Stimulated activated effector memory CD8-positive, alpha-beta T cell treated with anti-CD3 and anti-CD28 coated beads, Interleukin-12 subunit alpha, Interleukin-12 subunit beta, amount 100 ng/mL, for 72 hours (primary cell): ENCODE measurements around the gene ZNF862.
A peak's percentile ranks its signal among the peaks of the same experiment; 100 is the strongest.
"Not testable (repeated sequence)": the region's sequence is repeated elsewhere in the genome, so short reads cannot be mapped to it uniquely, and the experiment has no call there.

Source experiments
- ATAC-seq: fragments of 150-1000 bp; cut with Tn5 transposase; 2 replicates; pipeline ENCODE4 v1.10.0; 2021
- DNase-seq, 2 donors: peaks; one replicate each; pipeline ENCODE4 v3.0.0; 2021 to 2022; ENCODE audit warnings: low spot score in 2 of 2
- H3K27ac Mint-ChIP-seq: one replicate; pipeline ENCODE4 v1.8.0; 2022; ENCODE audit warnings: mild to moderate bottlenecking, mixed read lengths
- H3K36me3 Mint-ChIP-seq: one replicate; pipeline ENCODE4 v1.8.0; 2022; ENCODE audit warnings: mild to moderate bottlenecking, mixed read lengths
- H3K4me1 Mint-ChIP-seq: one replicate; pipeline ENCODE4 v1.8.0; 2022; ENCODE audit warnings: mixed read lengths
- H3K4me3 Mint-ChIP-seq: one replicate; pipeline ENCODE4 v1.8.0; 2022; ENCODE audit warnings: mild to moderate bottlenecking, mixed read lengths
- H3K9me3 Mint-ChIP-seq: one replicate; pipeline ENCODE4 v1.8.0; 2022; ENCODE audit warnings: mixed read lengths

ZNF862 gene

DNA sequence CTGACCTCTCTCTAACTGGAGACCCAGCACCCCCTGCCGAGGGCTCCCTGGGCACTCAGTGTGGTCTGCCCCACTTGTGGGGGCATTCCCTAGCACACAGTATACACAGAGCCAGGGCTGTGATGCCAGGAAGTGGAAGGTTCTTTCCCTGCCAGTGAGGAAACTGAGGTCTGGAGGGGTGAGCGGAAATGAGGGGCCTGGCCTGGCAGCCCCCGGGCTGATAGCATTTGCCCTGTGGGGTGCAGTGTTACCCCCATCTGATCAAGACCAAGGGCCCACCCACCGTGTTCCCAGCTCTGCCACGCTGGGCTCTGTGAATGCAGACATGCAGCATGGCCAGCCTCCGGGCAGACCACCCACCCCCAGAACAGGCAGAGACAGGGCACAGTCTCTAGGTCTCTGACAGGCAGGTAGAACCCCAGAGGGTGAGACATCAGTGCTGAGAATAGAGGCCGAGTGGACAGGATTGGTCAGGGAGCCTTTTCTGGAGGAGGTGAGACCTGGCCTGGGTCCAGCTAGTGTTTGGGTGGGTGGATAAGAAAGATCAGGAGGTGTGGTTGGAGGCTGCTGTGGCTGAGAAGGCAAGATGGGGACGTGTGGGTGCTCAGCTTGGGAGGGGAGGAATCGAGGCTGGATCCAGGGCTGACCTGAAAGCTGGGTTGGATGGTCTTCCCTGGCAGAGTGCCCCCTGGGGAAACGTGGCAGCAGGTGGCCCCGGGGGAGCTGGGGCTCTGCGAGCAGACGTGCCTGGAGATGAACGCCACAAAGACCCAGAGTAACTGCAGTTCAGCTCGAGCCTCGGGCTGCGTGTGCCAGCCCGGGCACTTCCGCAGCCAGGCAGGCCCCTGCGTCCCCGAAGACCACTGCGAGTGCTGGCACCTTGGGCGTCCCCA, 10.8 kb upstream of the ZNF862 start:
- H3K36me3 Mint-ChIP-seq = no peaks in the 10 kb centered on the region
- H3K4me1 Mint-ChIP-seq = peaks cover 10% of the 10 kb centered on the region
- no peaks in the 10 kb centered on the region for H3K9me3 Mint-ChIP-seq
- no peak for DNase-seq
- ATAC-seq = peak; percentile 19
- H3K4me3 Mint-ChIP-seq = no peak overlapping the region
- no peak overlapping the region for H3K27ac Mint-ChIP-seq

DNA sequence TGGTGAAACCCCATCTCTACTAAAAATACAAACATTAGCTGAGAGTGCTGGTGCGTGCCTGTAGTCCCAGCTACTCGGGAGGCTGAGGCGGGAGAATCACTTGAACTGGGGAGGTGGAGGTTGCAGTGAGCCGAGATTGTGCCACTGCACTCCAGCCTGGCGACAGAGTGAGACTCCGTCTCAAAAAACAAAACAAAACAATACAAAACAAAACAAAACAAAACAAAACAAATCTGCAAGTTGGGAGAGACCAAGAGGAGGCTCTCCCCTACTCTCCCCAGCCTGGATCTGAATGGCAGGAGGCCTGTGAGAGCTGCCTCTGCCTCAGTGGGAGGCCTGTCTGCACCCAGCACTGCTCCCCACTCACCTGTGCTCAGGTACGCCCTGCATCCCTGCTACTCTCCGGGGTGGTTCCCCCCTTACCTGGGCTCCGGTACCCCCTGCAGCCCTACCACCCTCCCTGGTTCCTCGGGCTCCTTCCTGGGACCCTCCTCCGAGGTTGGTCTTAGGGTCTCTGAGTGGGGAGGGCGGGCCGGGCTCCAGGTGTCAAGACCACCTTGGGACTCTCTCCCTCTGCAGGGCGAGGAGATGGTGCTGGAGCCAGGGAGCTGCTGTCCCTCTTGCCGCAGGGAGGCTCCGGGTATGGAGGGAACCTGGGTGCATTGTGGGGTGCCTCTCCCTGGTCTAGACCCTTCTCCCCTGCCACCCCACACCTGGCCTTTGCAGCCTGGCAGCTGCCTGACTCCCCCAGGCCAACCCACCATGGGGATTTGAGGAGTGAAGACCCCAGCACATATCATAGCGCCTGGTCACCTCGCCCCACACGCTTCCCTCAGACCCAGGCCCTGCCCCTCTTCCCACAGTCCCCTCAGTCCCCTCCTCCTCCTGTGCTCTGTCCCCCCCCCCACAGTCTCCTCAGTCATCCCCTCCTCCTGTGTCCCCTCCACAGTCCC, 9.5 kb upstream of the ZNF862 start:
- no peaks in the 10 kb centered on the region for H3K36me3 Mint-ChIP-seq
- H3K27ac Mint-ChIP-seq = no peak overlapping the region
- no peaks in the 10 kb centered on the region for H3K9me3 Mint-ChIP-seq
- H3K4me3 Mint-ChIP-seq = no peak overlapping the region
- H3K4me1 Mint-ChIP-seq = peaks cover 10% of the 10 kb centered on the region
- ATAC-seq (no peak), DNase-seq (no peak)

DNA sequence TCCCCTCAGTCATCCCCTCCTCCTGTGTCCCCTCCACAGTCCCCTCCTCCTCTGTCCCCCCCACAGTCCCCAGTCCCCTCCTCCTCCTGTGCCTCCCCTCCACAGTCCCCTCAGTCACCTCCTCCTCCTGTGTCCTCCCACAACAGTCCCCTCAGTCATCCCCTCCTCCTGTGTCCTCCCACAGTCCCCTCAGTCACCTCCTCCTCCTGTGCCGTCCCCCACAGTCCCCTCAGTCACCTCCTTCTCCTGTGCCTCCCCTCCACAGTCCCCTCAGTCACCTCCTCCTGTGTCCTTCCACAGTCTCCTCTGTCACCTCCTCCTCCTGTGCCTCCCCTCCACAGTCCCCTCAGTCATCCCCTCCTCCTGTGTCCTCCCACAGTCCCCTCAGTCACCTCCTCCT, 7.6 kb upstream of the ZNF862 start:
- H3K9me3 Mint-ChIP-seq, H3K4me3 Mint-ChIP-seq, H3K36me3 Mint-ChIP-seq, H3K27ac Mint-ChIP-seq, DNase-seq, ATAC-seq: not testable (repeated sequence)
- peaks cover 10% of the 10 kb centered on the region for H3K4me1 Mint-ChIP-seq

DNA sequence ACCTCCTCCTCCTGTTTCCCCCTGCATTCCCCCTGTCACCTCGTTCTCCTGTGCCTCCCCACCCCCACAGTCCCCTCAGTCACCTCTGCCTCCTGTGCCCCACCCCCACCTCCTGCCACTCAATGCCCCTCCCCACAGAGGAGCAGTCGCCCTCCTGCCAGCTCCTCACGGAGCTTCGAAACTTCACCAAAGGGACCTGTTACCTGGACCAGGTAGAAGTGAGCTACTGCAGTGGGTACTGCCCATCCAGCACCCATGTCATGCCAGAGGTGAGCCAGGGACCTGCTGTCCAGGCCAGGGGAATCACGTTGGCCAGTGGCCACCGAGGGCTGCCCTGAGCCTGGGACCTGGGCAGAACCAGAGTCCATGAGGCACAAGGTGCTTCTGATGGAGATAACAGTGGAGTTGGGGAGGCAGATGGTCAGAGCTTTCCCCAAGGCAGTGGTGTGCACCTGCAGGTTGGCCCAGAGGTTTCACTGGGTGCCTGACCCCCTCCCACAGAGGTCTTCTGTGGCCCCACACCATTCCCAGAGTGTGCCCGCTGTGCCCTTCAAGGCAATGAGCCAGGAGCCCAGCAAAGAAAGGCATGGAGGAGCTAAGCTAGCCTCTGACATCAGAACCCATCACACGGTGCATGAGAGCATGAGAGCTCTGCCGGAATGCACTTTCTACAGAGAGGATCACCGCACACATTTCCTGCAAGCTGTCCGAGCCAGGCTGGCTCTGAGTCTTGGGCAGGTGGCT, 7.0 kb upstream of the ZNF862 start:
- no peak for DNase-seq
- H3K27ac Mint-ChIP-seq = no peak overlapping the region
- H3K9me3 Mint-ChIP-seq = no peaks in the 10 kb centered on the region
- H3K36me3 Mint-ChIP-seq = no peaks in the 10 kb centered on the region
- H3K4me1 Mint-ChIP-seq = peaks cover 10% of the 10 kb centered on the region
- ATAC-seq = no peak
- H3K4me3 Mint-ChIP-seq = no peak overlapping the region

DNA sequence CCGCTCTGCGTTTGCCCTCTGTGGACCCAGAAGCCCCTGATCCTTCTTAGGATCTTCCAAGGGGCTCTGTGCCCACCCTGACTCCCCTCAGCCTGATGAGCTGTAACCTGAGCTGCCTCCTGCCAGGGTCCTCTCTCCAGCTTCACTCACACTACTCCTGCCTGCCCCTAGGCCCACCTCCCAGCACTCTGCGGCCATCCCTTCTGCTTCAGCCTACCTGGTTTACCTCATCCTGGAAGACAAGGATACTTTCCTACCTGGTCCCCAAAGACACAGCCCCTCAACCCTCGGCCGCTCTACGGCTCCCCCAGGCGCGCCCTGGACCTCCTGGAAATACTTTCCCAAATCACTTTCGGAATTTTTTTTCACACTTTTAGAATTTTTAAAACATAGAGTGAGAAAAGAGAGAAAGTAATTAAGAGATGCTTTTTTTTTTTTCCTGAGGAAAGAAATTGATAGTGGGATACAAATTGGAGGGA, 6.4 kb upstream of the ZNF862 start:
- no peaks in the 10 kb centered on the region for H3K9me3 Mint-ChIP-seq
- H3K36me3 Mint-ChIP-seq = no peaks in the 10 kb centered on the region
- H3K27ac Mint-ChIP-seq = no peak overlapping the region
- no peak for ATAC-seq
- DNase-seq = no peak
- no peak overlapping the region for H3K4me3 Mint-ChIP-seq
- H3K4me1 Mint-ChIP-seq = peaks cover 10% of the 10 kb centered on the region

DNA sequence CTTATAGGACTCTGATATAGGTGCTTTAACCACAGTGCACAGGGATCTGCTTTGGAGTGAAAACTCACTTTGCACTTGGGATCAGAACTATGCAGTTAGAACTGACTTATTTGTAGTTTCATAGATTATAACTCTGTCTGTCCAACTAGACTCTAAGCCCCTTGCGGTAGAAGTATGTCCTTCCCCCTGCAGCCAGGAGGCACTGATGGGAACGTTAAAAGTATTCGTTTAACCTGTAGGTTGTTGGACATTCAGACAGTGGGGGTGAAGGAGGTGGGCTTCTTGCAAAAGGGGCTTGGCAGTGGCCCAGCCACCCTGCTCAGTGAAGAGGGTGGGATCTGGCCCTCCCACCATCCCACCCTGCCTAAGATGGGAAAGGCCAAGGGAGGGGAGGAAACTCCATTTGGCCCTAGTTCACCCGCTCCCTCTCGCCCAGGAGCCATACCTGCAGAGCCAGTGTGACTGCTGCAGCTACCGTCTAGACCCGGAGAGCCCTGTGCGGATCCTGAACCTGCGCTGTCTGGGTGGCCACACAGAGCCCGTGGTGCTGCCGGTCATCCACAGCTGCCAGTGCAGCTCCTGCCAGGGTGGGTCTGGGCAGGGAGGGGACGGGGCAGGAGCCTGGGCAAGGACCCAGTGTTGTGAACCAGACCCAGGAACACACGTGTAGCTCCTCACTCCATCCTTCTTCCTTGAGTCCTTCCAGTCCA, 5.7 kb upstream of the ZNF862 start:
- H3K36me3 Mint-ChIP-seq = no peaks in the 10 kb centered on the region
- ATAC-seq = no peak
- no peak overlapping the region for H3K27ac Mint-ChIP-seq
- H3K4me1 Mint-ChIP-seq = peaks cover 3% of the 10 kb centered on the region
- no peaks in the 10 kb centered on the region for H3K9me3 Mint-ChIP-seq
- no peak overlapping the region for H3K4me3 Mint-ChIP-seq
- no peak for DNase-seq

DNA sequence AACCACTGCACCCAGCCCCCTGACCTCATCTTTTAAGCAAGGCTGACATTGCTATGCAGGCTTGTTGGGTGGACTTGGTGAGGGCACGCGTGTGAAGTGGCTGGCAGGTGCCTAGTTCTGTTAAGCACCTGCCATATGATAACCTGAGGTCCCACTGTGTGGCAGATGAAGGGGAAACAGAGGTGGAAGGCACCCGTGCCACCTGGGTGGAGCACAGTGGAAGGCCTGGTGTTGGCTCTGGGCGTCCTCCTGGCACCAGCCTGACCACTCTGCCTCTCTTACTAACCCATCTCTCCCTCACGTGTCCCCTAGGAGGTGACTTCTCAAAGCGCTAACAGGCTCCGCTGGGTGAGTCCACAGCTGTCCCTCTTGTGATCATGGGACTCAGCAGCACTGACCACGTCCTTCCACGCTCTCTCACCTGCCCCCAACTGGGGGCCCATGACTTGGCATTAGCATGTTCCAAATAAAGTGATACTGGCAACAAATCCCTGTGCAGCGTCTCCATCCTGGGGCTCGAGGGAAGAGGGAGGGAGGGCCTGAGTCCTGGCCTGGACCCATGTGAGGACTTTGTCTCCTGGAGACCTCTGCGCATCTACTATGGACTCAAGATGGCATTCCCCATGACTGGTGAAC, 4.6 kb upstream of the ZNF862 start:
- DNase-seq = no peak
- Mint-ChIP-seq H3K9me3 (no peaks in the 10 kb centered on the region), H3K4me1 (peaks cover 7% of the 10 kb centered on the region), H3K36me3 (no peaks in the 10 kb centered on the region), H3K27ac (no peak overlapping the region), H3K4me3 (no peak overlapping the region)
- no peak for ATAC-seq

DNA sequence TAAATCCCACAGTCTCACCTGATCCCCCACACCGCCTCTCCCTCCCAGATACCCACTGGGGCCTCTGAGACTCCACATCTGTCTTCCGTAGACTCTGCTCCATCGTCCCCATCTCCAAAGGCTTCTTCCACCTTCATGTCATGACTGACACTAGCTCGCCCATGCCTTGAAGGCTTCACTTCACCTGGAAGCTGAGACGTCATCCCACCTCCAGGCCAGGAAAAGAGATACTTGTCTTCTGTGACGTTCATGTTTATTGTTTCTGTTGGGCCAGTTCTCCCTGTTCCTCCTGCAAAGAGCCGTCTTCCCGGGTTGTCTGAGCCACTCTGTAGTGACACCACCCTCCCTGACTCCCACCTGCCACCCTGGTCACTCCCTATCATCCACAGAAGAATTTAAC, 3.6 kb upstream of the ZNF862 start:
- Mint-ChIP-seq H3K4me3 (no peak overlapping the region), H3K9me3 (no peaks in the 10 kb centered on the region), H3K36me3 (no peaks in the 10 kb centered on the region), H3K4me1 (peaks cover 16% of the 10 kb centered on the region), H3K27ac (no peak overlapping the region)
- DNase-seq (no peak), ATAC-seq (no peak)

DNA sequence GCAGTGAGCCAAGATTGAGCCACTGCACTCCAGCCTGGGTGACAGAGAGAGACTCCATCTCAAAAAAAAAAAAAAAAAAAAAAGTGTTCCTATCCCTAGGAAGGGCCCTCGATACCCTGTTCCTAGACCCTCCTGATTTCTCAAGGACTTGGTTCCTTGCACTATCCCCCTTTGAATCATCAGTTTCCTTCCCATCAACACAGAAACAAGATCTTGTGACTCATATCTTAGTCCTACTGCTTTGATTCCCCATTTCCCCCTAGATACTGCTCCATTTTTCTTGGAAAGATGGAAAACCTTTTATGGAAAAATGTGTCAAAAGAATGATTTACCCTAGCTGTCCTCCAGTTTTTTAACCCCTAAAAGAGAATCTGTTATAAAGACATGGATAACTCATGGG, 1.7 kb upstream of the ZNF862 start:
- H3K27ac Mint-ChIP-seq = no peak overlapping the region
- no peaks in the 10 kb centered on the region for H3K9me3 Mint-ChIP-seq
- no peak for ATAC-seq
- no peak overlapping the region for H3K4me3 Mint-ChIP-seq
- DNase-seq = no peak
- no peaks in the 10 kb centered on the region for H3K36me3 Mint-ChIP-seq
- peaks cover 27% of the 10 kb centered on the region for H3K4me1 Mint-ChIP-seq

DNA sequence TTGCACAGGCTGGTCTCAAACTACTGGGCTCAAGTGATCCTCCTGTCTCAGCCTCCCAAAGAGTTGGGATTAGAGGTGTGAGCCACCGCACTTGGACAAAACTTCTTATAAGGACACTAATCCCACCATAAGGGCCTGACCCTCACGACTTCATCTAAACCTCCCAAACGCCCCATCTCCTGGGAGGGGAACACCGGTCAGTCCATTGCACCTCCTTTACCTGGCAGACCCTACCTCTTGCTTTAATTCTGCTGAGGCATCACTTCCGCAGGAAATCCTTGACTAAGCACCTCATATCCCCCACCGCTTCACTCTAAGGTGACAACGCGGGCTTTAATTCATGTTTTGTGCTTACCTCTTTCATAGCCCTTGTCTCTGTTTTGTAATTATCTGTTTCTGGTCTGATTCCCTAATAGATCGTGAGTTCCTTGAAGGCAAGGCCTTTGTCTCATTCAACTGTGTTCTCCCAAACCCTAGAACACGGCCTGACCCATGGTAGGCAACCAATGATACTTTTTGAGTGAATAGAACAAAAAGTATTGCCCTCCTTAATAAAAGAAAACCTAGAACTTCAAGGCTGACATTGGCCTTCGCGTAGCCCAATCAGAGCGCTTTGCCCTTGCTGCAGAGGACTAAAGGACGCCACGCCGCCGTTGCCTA, 481 bp upstream of the ZNF862 start:
- H3K4me3 Mint-ChIP-seq = peak overlapping the region; percentile 75
- H3K36me3 Mint-ChIP-seq = no peaks in the 10 kb centered on the region
- H3K27ac Mint-ChIP-seq = peak overlapping the region; percentile 72
- no peak for ATAC-seq
- DNase-seq = no peak
- H3K4me1 Mint-ChIP-seq = peaks cover 34% of the 10 kb centered on the region
- no peaks in the 10 kb centered on the region for H3K9me3 Mint-ChIP-seq

DNA sequence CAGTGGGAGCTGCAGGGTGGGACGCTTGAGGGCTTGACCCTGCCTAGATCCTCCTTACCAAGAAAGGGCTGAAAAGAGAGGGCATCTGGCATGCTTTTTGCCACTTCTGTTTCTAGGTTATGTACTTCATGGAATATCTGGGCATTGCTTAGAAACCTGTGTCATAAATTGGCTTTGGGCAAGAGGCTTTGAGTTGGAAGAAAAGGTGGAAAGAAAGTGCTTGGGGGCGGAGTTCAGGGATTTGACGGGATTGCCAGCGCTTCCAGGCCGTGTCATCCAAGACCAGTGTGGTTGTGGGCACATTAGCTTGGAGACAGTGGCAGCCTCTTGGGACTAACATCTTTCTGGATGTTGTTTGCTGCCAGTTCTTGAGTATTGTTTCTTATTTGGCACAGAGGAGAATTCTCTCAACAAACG, 825 bp downstream of the ZNF862 start:
- H3K4me1 Mint-ChIP-seq = peaks cover 36% of the 10 kb centered on the region
- H3K27ac Mint-ChIP-seq = peak overlapping the region; percentile 72
- ATAC-seq = no peak
- no peaks in the 10 kb centered on the region for H3K9me3 Mint-ChIP-seq
- no peak for DNase-seq
- peak overlapping the region; percentile 75 for H3K4me3 Mint-ChIP-seq
- no peaks in the 10 kb centered on the region for H3K36me3 Mint-ChIP-seq

DNA sequence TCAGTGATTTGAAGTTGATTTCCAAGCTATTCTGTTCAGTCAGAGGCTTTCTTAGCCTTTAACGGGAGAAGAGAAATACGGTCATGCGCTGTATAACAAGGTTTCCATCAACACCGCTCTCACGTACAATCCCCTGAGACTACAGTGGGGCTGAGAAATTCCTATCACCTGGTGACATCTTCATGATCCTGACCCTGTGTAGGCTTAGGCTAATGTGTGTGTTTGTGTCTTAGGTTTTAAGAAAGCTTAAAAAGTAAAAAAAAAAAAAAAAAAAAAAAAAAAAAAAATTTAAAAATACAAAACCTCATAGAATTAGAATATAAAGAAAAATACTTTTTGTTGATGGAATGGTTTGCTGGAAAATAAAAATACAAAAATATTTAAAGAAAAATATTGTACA, 1.8 kb downstream of the ZNF862 start:
- Mint-ChIP-seq H3K4me3 (peak overlapping the region; percentile 75), H3K36me3 (peaks cover under 1% of the 10 kb centered on the region), H3K9me3 (no peaks in the 10 kb centered on the region), H3K4me1 (peaks cover 40% of the 10 kb centered on the region), H3K27ac (no peak overlapping the region)
- DNase-seq (no peak), ATAC-seq (no peak)

DNA sequence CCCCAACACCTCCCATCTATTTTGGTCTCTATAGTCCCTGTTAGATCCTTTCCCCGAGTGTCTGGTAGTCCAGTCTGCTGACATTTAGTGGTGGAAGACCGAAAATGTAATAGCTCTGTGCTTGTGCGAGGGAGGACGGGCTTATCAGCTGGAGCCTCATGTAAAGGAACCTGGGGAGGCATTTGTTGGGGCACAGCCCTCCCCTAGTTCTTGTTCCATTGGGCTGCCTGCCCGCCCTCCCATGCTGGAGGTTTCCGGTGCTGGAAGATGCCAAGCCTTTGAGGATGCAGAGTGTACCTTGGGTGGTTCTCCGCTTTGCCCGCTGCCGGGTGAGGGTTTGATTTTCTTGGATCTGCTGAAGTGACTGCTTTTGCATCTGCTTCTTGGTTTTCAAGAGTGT, 5.4 kb downstream of the ZNF862 start:
- H3K4me1 Mint-ChIP-seq = peaks cover 37% of the 10 kb centered on the region
- DNase-seq = no peak
- H3K36me3 Mint-ChIP-seq = peaks cover 10% of the 10 kb centered on the region
- no peak overlapping the region for H3K4me3 Mint-ChIP-seq
- no peak overlapping the region for H3K27ac Mint-ChIP-seq
- no peaks in the 10 kb centered on the region for H3K9me3 Mint-ChIP-seq
- no peak for ATAC-seq

DNA sequence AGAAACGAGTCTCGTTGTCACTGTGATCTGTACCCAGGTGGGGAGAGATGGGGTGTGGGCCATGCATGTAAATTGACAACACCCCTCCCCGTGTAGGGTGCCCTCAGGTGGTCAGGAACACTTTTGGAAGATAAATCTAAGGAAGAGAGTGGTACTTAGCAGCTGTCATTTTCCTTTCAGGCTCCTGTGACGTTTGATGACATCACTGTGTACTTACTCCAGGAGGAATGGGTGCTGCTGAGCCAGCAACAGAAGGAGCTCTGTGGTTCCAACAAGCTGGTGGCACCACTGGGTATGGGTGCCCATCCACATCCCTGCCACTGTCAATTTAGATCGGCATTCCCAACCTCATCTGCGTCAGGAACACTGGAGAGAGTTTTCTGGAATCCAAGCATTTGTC, 6.3 kb downstream of the ZNF862 start:
- DNase-seq (no peak), ATAC-seq (no peak)
- Mint-ChIP-seq H3K27ac (peak overlapping the region; percentile 20), H3K4me1 (peaks cover 29% of the 10 kb centered on the region), H3K9me3 (no peaks in the 10 kb centered on the region), H3K4me3 (no peak overlapping the region), H3K36me3 (peaks cover 10% of the 10 kb centered on the region)
